ENCODE data around the gene MTFMT. TPM values are rescaled to one million over a fixed set of nuclear protein-coding genes. Genes with fewer than 3 reads are reported as not detected.

MTFMT gene
- total and polyA plus RNA-seq, 2 of the 4 experiments (the other 2 are of a cell fraction) = 8.9 to 21.3 TPM

GRCh38 chr15:65062061-65062460, 32.6 kb upstream of the MTFMT start:
- H3K4me3 ChIP-seq (ENCODE audit: insufficient read depth, low read depth, low read length) = no peak overlapping the region
- no peak overlapping the region for H3K4me2 ChIP-seq (ENCODE audit: low read depth, low read length)
- H2BK15ac ChIP-seq (ENCODE audit: low read depth, low read length) = no peak overlapping the region
- H4K5ac ChIP-seq (ENCODE audit: low read depth, low read length) = no peak overlapping the region
- intact Hi-C loops (cut with micrococcal nuclease) (no loop called here), dilution Hi-C loops (cut with HindIII; ENCODE audit: low sequenced_read_pairs, unreplicated experiment) (no loop called here), in situ Hi-C loops (cut with MboI; ENCODE audit: low sequenced_read_pairs) (no loop called here)
- ATAC-seq (ENCODE audit: low read depth) (no peak), DNase-seq (no peak)
- no peak overlapping the region for H2AFZ ChIP-seq (replicated peaks; ENCODE audit: low read length, poor library complexity)
- H4K8ac ChIP-seq (ENCODE audit: low read depth in 2 of 2, low read length in 2 of 2) = no peak overlapping the region
- H3K27ac ChIP-seq (ENCODE audit: insufficient read depth, low read length) = no peak overlapping the region
- H3K4ac ChIP-seq (ENCODE audit: low read depth, low read length) = no peak overlapping the region
- peaks cover 5% of the 10 kb centered on the region; the same call in 1 of the 2 replicates for H3K9me3 ChIP-seq (ENCODE audit: control insufficient read depth, insufficient read depth, low read length)
- H3K4me1 ChIP-seq (ENCODE audit: control insufficient read depth, insufficient read depth, low read length) = peaks cover 7% of the 10 kb centered on the region; the same call in 1 of the 2 replicates
- no peak overlapping the region for H3K18ac ChIP-seq (ENCODE audit: low read depth, low read length)
- H3K36me3 ChIP-seq (ENCODE audit: control insufficient read depth, insufficient read depth, low read length) = no peaks in the 10 kb centered on the region
- no peak overlapping the region for H2AK5ac ChIP-seq (ENCODE audit: low read depth, low read length)
- no TSS peak for BruUV-seq (replicated peaks)
- H3K9me1 ChIP-seq (ENCODE audit: insufficient read depth, low read length) = peaks cover 2% of the 10 kb centered on the region; the same call in 1 of the 2 replicates
- peaks cover 25% of the 10 kb centered on the region for H3K27me3 ChIP-seq (ENCODE audit: control insufficient read depth, insufficient read depth, low read length)
- no peak overlapping the region for H3K14ac ChIP-seq (replicated peaks; ENCODE audit: low read depth, low read length)
- no peak overlapping the region for H2BK20ac ChIP-seq (ENCODE audit: low read depth, low read length)
- H3K79me1 ChIP-seq (ENCODE audit: low read depth in 1 of 2, low read length in 2 of 2) = no peaks in the 10 kb centered on the region
- ChIA-PET CTCF (interaction anchor here (0.7 to 2.4 kb wide), 4 partner anchors 8 to 39 kb away, joined by 3 to 6 read pairs (median 4); no protein-coding TSS in a partner anchor), POLR2A (ENCODE audit: unreplicated experiment) (no interaction called here)
- H3K23ac ChIP-seq (ENCODE audit: low read depth, low read length) = no peak overlapping the region
- H2AK9ac ChIP-seq (replicated peaks; ENCODE audit: low read depth, low read length, poor library complexity) = no peak overlapping the region
- H3K56ac ChIP-seq (ENCODE audit: extremely low read depth, insufficient read depth, low read length) = no peak overlapping the region
- TF ChIP-seq RAD21 (IDR thresholded peaks at IDR 0.05; ENCODE audit: low read length) (no peak), RFX5 (IDR thresholded peaks at IDR 0.05; ENCODE audit: low read depth, low read length) (no peak), RCOR1 (IDR thresholded peaks at IDR 0.05; ENCODE audit: insufficient replicate concordance, low read length) (no peak), CHD1 (IDR thresholded peaks at IDR 0.05; ENCODE audit: low read depth, low read length) (no peak), MAZ (IDR thresholded peaks at IDR 0.05; ENCODE audit: borderline replicate concordance, low read depth, low read length) (no peak), CTCF (conservative IDR thresholded peaks at IDR 0.05; ENCODE audit: low read depth, low read length) (no peak), CEBPB (IDR thresholded peaks at IDR 0.05; ENCODE audit: low read depth, low read length) (no peak), USF2 (IDR thresholded peaks at IDR 0.05; ENCODE audit: low read depth, low read length) (no peak), POLR2A (IDR thresholded peaks at IDR 0.05; ENCODE audit: low read depth, low read length) (no peak), NFE2L2 (IDR thresholded peaks at IDR 0.05; ENCODE audit: low read depth, low read length) (no peak), MXI1 (IDR thresholded peaks at IDR 0.05; ENCODE audit: borderline replicate concordance, low read depth, low read length) (no peak), ELK1 (IDR thresholded peaks at IDR 0.05; ENCODE audit: borderline replicate concordance, low read depth, low read length) (no peak)
- no peaks in the 10 kb centered on the region for H4K20me1 ChIP-seq (ENCODE audit: insufficient read depth, low read length)
- no peak overlapping the region for H4K91ac ChIP-seq (ENCODE audit: insufficient read depth, low read depth, low read length)
- H2BK120ac ChIP-seq (ENCODE audit: low read depth, low read length) = no peak overlapping the region
- no peak overlapping the region for H3K9ac ChIP-seq (ENCODE audit: low read depth, low read length)
- H2BK5ac ChIP-seq (ENCODE audit: low read depth, low read length, poor library complexity, severe bottlenecking) = no peak overlapping the region
- WGBS, 2 experiments (ENCODE audit: extremely low coverage in 2 of 2, insufficient read length in 1 of 2) = 86% methylated on average over 1 of the region's 5 CpGs; no CpG with 5 or more reads in 1 of the 2 experiments

All from IMR-90 (cell line).